HepG2 (cell line): ENCODE data around the gene CD53. TPM values are rescaled to one million over a fixed set of nuclear protein-coding genes. Genes with fewer than 3 reads are reported as not detected.
"Not testable (repeated sequence)": the region's sequence is repeated elsewhere in the genome, so short reads cannot be mapped to it uniquely, and the experiment has no call there.

Experiments used
- ATAC-seq: fragments of 200-7000 bp; cut with Tn5 transposase; 3 replicates; pipeline ENCODE4 v1.9.1; 2020; ENCODE audit warnings: mild to moderate bottlenecking, moderate library complexity
- BruUV-seq: library from RNA; stranded (reverse); fragments of 400-500 nt; replicated peaks from 2 replicates; lab custom pipeline; 2021; lab: Mats Ljungman, UMichigan
- CTCF ChIA-PET: fragments of 300-600 bp; formaldehyde crosslinking; extraction: SDS; loops from one replicate; lab custom pipeline; 2021; ENCODE audit warnings: low total read pairs, inconsistent platforms, low intra/inter-chr PET ratio; lab: Yijun Ruan, JAX
- POLR2A ChIA-PET: fragments of 350-600 bp; sonication (Branson Sonifier 250); formaldehyde crosslinking; loops from one replicate; lab custom pipeline; 2020; ENCODE audit warnings: antibody characterized with exemption, inconsistent platforms; lab: Yijun Ruan, JAX
- DNase-seq: peaks from one replicate; pipeline ENCODE4 v3.0.0-alpha.2; 2015; ENCODE audit warnings: low spot score
- FAIRE-seq: peaks from 3 replicates; lab custom pipeline; 2011; peaks lifted over from hg19 to GRCh38; lab: Jason Lieb, UNC
- H2AFZ ChIP-seq: one replicate; pipeline ENCODE4 v1.6.1; 2011; ENCODE audit warnings: low read length, inconsistent platforms
- H3K27ac ChIP-seq: fragments of 300-600 bp; 3 replicates; pipeline ENCODE4 v1.8.0; 2011; ENCODE audit warnings: mixed run types, mild to moderate bottlenecking, mixed read lengths, low read length, inconsistent platforms; ENCODE audit not compliant: insufficient read depth; ENCODE audit errors: extremely low read length
- H3K27me3 ChIP-seq, 2 experiments: fragments of 200-600 bp in 1 of 2; 2 replicates in 1 of 2; 3 replicates in 1 of 2; pipeline versions ENCODE4 v1.6.0 to v1.8.0; 2011; ENCODE audit warnings: low read length in 2 of 2, mild to moderate bottlenecking in 2 of 2, moderate library complexity in 2 of 2, inconsistent platforms in 1 of 2; ENCODE audit not compliant: insufficient read depth in 2 of 2, control insufficient read depth in 1 of 2
- H3K36me3 ChIP-seq, 2 experiments: fragments of 200-600 bp in 1 of 2; replicated peaks in 1 of 2; 2 replicates in 1 of 2; 3 replicates in 1 of 2; pipeline versions ENCODE4 v1.5.1 to v1.8.0; 2011; ENCODE audit warnings: low read length in 2 of 2, inconsistent platforms in 1 of 2; ENCODE audit not compliant: insufficient read depth in 2 of 2, control insufficient read depth in 1 of 2
- H3K4me1 ChIP-seq: 2 replicates; pipeline ENCODE4 v1.5.1; 2012; ENCODE audit warnings: low read length, inconsistent platforms; ENCODE audit not compliant: insufficient read depth
- H3K4me2 ChIP-seq: 2 replicates; pipeline ENCODE4 v1.6.0; 2011; ENCODE audit warnings: low read depth, low read length, inconsistent platforms
- H3K4me3 ChIP-seq, 3 experiments: fragments of 200-600 bp in 1 of 3; sonication (generic), shearing (Covaris generic) in 1 of 3; replicated peaks in 1 of 3; 2 replicates each; pipeline ENCODE4 v1.5.1; 2011 to 2016; ENCODE audit warnings: low read length in 3 of 3, inconsistent platforms in 2 of 3, low read depth in 2 of 3, mild to moderate bottlenecking in 2 of 3, control low read depth in 1 of 3, mixed read lengths in 1 of 3; ENCODE audit not compliant: insufficient read depth in 1 of 3
- H3K79me2 ChIP-seq: one replicate; pipeline ENCODE4 v1.6.1; 2011; ENCODE audit warnings: low read length, inconsistent platforms; ENCODE audit not compliant: insufficient read depth
- H3K9ac ChIP-seq: 2 replicates; pipeline ENCODE4 v1.6.0; 2011; ENCODE audit warnings: mild to moderate bottlenecking, low read depth, low read length, inconsistent platforms; ENCODE audit not compliant: insufficient read depth
- H3K9me3 ChIP-seq: 2 replicates; pipeline ENCODE4 v1.5.1; 2012; ENCODE audit warnings: mild to moderate bottlenecking, low read length
- H4K20me1 ChIP-seq: 2 replicates; pipeline ENCODE4 v1.6.0; 2011; ENCODE audit warnings: inconsistent platforms, mild to moderate bottlenecking, low read length, moderate library complexity; ENCODE audit not compliant: insufficient read depth
- SALL1 ChIP-seq: sonication (generic); formaldehyde crosslinking; IDR thresholded peaks from 2 replicates; pipeline ENCODE4 v1.8.0; 2022; ENCODE audit warnings: mild to moderate bottlenecking, missing genetic modification reagents
- SRY ChIP-seq: sonication (generic); formaldehyde crosslinking; IDR thresholded peaks from 2 replicates; pipeline ENCODE4 v1.8.0; 2022; ENCODE audit warnings: mild to moderate bottlenecking, missing genetic modification reagents
- WGBS: methylation state at CpG from one replicate; pipeline ENCODE4 v1.1.6; 2017; ENCODE audit warnings: low lambda C conversion rate; 5-methylcytosine and 5-hydroxymethylcytosine counted together
- in situ Hi-C: cut with HindIII; loops from 2 replicates; pipeline ENCODE4 v1.10.0; 2017; ENCODE audit warnings: low pct_unique_long_range_greater_than_20kb; ENCODE audit not compliant: extremely low pct_ligation_motif_present
- intact Hi-C: fragments of 100-400 bp; cut with micrococcal nuclease; formaldehyde crosslinking; loops from one replicate; pipeline ENCODE4 v1.10.0; 2022; ENCODE audit not compliant: unreplicated experiment
- polyA plus RNA-seq, 8 experiments: library from polyadenylated mRNA; depleted of rRNA in 3 of 8; stranded (reverse) in 7 of 8; unstranded in 1 of 8; fragments of >200 nt; fragmentation: Illumina TruSeq in 4 of 8; extraction: Trizol in 4 of 8; gene quantifications; 2 replicates each; pipeline versions ENCODE4 v1.2.1 to v1.2.3, GENCODE V29; 2011 to 2016; ENCODE audit warnings: low read depth in 4 of 8, missing spikeins in 1 of 8, mixed read lengths in 1 of 8; ENCODE audit not compliant: insufficient read depth in 1 of 8
- total RNA-seq, 5 experiments: library from RNA; depleted of rRNA; stranded (reverse); fragments of >200 nt; fragmentation: Illumina TruSeq; extraction: Trizol; gene quantifications; 2 replicates each; pipeline ENCODE4 v1.2.3, GENCODE V29; 2016; ENCODE audit warnings: low read depth in 1 of 5

The CD53 gene
- total and polyA plus RNA-seq, 2 of the 13 experiments (the other 11 are each of a cell fraction or from before 2014, with no cell fraction given) = not detected

DNA sequence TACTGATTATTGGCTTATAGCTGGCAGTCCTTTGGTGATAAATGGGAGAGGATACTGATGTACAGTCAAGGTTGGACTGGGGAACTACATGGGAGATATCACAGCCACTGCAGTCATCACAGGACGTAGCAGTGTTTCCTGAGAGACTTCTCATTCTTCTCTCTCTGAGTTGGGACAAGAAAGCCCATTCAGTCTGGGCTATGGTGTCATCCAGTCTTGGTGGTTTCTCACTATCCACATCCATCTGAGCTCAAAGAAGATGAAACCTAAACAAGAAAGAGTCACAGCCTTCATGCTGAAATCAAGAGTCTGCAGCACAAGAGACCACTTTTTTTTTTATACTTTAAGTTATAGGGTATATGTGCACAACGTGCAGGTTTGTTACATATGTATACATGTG is 12.8 kb upstream of the CD53 start:
- H3K4me3 ChIP-seq = no peak overlapping the region
- no peaks in the 10 kb centered on the region for H3K36me3 ChIP-seq
- CTCF ChIA-PET = no interaction called here
- no peaks in the 10 kb centered on the region; a peak in 1 of 5 replicates for H3K27me3 ChIP-seq
- H3K27ac ChIP-seq = no peak overlapping the region
- 10% methylated on average over 2 of the region's 2 CpGs for WGBS
- TF ChIP-seq SRY (CRISPR knock-in tag) (no peak), SALL1 (CRISPR knock-in tag) (no peak)
- TF ChIP-seq, all 625 proteins: peak for 0
- ATAC-seq (no peak), DNase-seq (no peak), FAIRE-seq (no peak)
- intact Hi-C loops (no loop called here), in situ Hi-C loops (no loop called here)
- Histone ChIP-seq H3K79me2 (no peaks in the 10 kb centered on the region), H4K20me1 (no peaks in the 10 kb centered on the region), H3K9ac (no peak overlapping the region), H3K4me1 (no peaks in the 10 kb centered on the region), H2AFZ (no peak overlapping the region), H3K9me3 (no peaks in the 10 kb centered on the region), H3K4me2 (no peak overlapping the region)
- BruUV-seq = no TSS peak
- POLR2A ChIA-PET = no interaction called here

DNA sequence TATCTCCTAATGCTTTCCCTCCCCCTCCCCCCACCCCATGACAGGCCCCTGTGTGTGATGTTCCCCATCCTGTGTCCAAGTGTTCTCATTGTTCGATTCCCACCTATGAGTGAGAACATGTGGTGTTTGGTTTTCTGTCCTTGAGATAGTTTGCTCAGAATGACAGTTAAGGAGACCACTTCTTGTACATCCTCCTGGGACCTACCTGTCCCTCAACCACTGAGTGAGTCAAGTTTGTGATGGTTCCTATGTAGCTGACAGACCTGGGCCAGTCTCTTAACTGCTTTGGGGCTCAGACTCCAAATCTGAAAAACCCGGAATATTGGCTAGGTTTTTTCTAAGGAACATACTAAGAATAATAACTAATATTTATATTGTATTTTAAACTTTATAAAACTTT is 12.3 kb upstream of the CD53 start:
- CTCF ChIA-PET = not testable (repeated sequence)

DNA sequence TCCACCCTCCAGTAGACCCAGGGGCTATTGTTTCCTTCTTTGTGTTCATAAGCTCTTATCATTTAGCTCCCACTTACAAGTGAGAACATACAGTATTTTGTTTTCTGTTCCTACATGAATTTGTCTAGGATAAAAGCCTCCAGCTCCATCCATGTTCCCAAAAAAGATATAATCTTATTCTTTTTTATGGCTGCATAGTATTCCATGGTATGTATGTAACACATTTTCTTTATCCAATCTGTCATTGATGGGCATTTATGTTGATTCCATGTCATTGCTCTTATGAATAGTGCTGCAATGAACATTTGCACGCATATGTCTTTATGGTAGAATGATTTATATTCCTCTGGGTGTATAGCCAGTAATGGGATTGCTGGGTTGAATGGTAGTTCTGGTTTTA is 11.0 kb upstream of the CD53 start:
- BruUV-seq, in situ Hi-C loops, H3K9ac ChIP-seq, POLR2A ChIA-PET, H2AFZ ChIP-seq, H3K4me3 ChIP-seq, FAIRE-seq, H3K36me3 ChIP-seq, H3K27ac ChIP-seq, H3K9me3 ChIP-seq, CTCF ChIA-PET, H3K4me1 ChIP-seq, H3K4me2 ChIP-seq, H3K79me2 ChIP-seq, ATAC-seq, intact Hi-C loops, H3K27me3 ChIP-seq, H4K20me1 ChIP-seq, DNase-seq: not testable (repeated sequence)
- 6% methylated on average over 1 of the region's 1 CpG for WGBS

More for the DNA sequence above, 12.3 kb upstream of the CD53 start:
- in situ Hi-C loops, FAIRE-seq, POLR2A ChIA-PET, H3K4me1 ChIP-seq, H3K79me2 ChIP-seq, H3K36me3 ChIP-seq, H3K4me3 ChIP-seq, H4K20me1 ChIP-seq, ATAC-seq, intact Hi-C loops, H2AFZ ChIP-seq, H3K9ac ChIP-seq, BruUV-seq, H3K27ac ChIP-seq, H3K4me2 ChIP-seq, H3K9me3 ChIP-seq, DNase-seq, H3K27me3 ChIP-seq: not testable (repeated sequence)
- WGBS = 0% methylated on average over 2 of the region's 2 CpGs
